Neural progenitor cell (in vitro differentiated cells): ENCODE results near the gene FCRLA. TPM values are rescaled to one million over a fixed set of nuclear protein-coding genes. Genes with fewer than 3 reads are reported as not detected.

Experiments
- DNase-seq: peaks from one replicate; pipeline ENCODE4 v3.0.0-alpha.2; 2016; ENCODE audit warnings: low spot score
- H2AFZ ChIP-seq: fragments of 200-600 bp; sonication (generic); replicated peaks from 2 replicates; pipeline ENCODE4 v1.6.1; 2016; ENCODE audit warnings: antibody characterized with exemption
- H3F3A ChIP-seq: fragments of 200-600 bp; sonication (generic); 2 replicates; pipeline ENCODE4 v1.6.1; 2016; ENCODE audit warnings: antibody characterized with exemption, low read depth
- H3K27ac ChIP-seq: fragments of 200-600 bp; sonication (generic); 2 replicates; pipeline ENCODE4 v1.5.1; 2016; ENCODE audit warnings: mild to moderate bottlenecking
- H3K27me3 ChIP-seq: fragments of 200-600 bp; sonication (generic); 2 replicates; pipeline ENCODE4 v1.6.1; 2016; ENCODE audit warnings: mild to moderate bottlenecking, moderate library complexity
- H3K36me3 ChIP-seq: fragments of 200-600 bp; sonication (generic); 2 replicates; pipeline ENCODE4 v1.5.1; 2016
- H3K4me1 ChIP-seq: fragments of 200-600 bp; sonication (generic); 2 replicates; pipeline ENCODE4 v1.6.1; 2016; ENCODE audit warnings: mixed run types
- H3K4me2 ChIP-seq: fragments of 200-600 bp; sonication (generic); 2 replicates; pipeline ENCODE4 v1.6.1; 2016
- H3K4me3 ChIP-seq: fragments of 200-600 bp; sonication (generic); 2 replicates; pipeline ENCODE4 v1.5.1; 2016
- H3K79me2 ChIP-seq: fragments of 200-600 bp; sonication (generic); 2 replicates; pipeline ENCODE4 v1.6.1; 2016; ENCODE audit warnings: low read depth
- H3K9ac ChIP-seq: fragments of 200-600 bp; sonication (generic); 2 replicates; pipeline ENCODE4 v1.6.1; 2016
- H3K9me3 ChIP-seq: fragments of 200-600 bp; sonication (generic); 2 replicates; pipeline ENCODE4 v1.5.1; 2016; ENCODE audit warnings: low read depth
- H4K20me1 ChIP-seq: fragments of 200-600 bp; sonication (generic); 2 replicates; pipeline ENCODE4 v1.6.1; 2016; ENCODE audit warnings: low read depth
- H3K27ac Mint-ChIP-seq: 3 replicates; pipeline ENCODE4 v1.8.0; 2021; ENCODE audit warnings: mixed read lengths
- H3K27me3 Mint-ChIP-seq: 2 replicates; pipeline ENCODE4 v1.8.0; 2022; ENCODE audit warnings: low read depth, mild to moderate bottlenecking, inconsistent platforms, moderate library complexity, mixed read lengths; ENCODE audit not compliant: insufficient read depth
- H3K36me3 Mint-ChIP-seq: 3 replicates; pipeline ENCODE4 v1.8.0; 2021; ENCODE audit warnings: mixed read lengths
- H3K4me1 Mint-ChIP-seq: 3 replicates; pipeline ENCODE4 v1.8.0; 2021; ENCODE audit warnings: mixed read lengths
- H3K4me3 Mint-ChIP-seq: 3 replicates; pipeline ENCODE4 v1.8.0; 2021; ENCODE audit warnings: mild to moderate bottlenecking, moderate library complexity, mixed read lengths
- H3K9me3 Mint-ChIP-seq: 3 replicates; pipeline ENCODE4 v1.8.0; 2020; ENCODE audit warnings: mixed read lengths
- EZH2 ChIP-seq: fragments of 200-600 bp; sonication (generic); IDR thresholded peaks from 2 replicates; pipeline ENCODE4 v1.6.1; 2017; ENCODE audit warnings: antibody characterized with exemption, mild to moderate bottlenecking, moderate library complexity
- EZH2phosphoT487 ChIP-seq: fragments of 200-600 bp; sonication (generic); IDR thresholded peaks from 2 replicates; pipeline ENCODE4 v1.6.1; 2017; ENCODE audit warnings: antibody characterized with exemption
- total RNA-seq: library from RNA; depleted of rRNA; stranded (reverse); fragments of >200 nt; gene quantifications from 2 replicates; pipeline ENCODE4 v1.2.3, GENCODE V29; 2015; ENCODE audit warnings: low replicate concordance
- TF ChIP-seq, protein P1 (sequence below): fragments of 200-600 bp; sonication (generic); IDR thresholded peaks from 2 replicates; pipeline ENCODE4 v1.5.1; 2017; ENCODE audit warnings: antibody characterized with exemption, mild to moderate bottlenecking

FCRLA gene
- total RNA-seq, 1 donor from 2014 or later, result not detected

DNA sequence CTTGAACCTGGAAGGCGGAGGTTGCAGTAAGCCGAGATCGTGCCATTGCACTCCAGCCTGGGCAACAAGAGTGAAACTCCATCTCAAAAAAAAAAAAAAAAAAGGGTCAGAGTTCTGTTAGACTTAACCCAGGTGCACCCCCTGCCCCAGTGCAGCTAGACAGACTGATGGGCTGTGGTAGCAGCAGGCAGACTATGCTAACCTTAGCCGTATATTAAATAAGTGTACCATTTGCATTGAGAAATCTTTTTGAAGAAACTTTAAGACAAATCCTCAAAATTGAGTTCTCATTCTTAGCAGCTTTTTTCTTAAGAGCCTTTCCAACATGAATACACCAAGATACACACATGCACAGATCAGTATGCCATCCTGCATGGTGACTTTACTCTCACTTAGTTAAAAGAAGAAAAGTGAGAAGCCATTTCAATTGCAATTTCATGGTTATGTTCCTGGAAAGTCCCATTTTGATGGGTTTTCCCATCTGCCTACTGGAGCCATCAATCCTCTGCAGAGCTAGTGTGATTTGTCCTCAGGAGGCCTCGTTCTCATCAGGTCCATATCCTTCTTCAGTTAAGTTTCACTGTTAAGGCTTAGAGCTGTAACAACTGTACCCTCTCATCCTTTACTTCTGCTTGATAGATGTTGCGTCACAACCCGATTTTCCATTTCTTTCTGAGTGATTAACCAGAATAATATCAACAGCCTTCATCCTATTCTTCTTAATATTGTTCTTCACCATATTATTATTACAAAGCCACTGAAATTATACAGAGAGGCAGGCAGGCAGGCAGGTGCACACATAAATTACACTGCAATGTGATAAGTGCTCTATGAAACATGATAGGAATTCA is 21.6 kb downstream of the FCRLA start:
- H3K4me2 ChIP-seq, result no peak overlapping the region
- H3K4me3 Mint-ChIP-seq, result peak overlapping the region; percentile 93
- H3K27me3 ChIP-seq, result peaks cover 82% of the 10 kb centered on the region

DNA sequence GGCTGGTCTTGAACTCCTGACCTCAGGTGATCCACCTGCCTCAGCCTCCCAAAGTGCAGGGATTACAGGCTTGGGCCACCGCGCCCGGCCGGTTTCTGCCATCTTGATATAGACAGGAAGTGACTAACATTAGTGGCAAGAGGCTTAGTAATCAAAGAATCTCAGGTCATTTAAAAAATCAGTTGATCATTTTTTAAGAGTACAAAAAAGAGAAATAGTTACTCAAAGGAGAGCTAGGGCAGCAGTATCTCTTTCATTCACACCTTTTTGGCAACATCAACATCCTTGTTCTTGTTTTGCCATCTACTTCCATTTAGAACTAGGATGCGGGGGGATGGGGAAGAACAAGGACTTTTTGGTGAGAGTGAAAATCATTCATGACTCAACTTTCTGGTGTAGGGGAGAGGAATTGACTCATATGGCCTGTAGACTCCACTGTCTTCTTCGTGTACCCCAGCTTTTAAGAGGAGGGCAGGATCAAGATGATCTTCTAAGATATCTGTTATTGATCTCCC is 23.1 kb downstream of the FCRLA start:
- no peak overlapping the region for H3K4me3 ChIP-seq
- H3F3A ChIP-seq, result peaks cover 6% of the 10 kb centered on the region
- H3K4me1 ChIP-seq, result peaks cover 5% of the 10 kb centered on the region
- H3K9ac ChIP-seq, result no peak overlapping the region
- H3K36me3 ChIP-seq, result no peaks in the 10 kb centered on the region
- no peaks in the 10 kb centered on the region for H3K36me3 Mint-ChIP-seq
- H3K4me1 Mint-ChIP-seq, result peaks cover 6% of the 10 kb centered on the region
- no peaks in the 10 kb centered on the region for H3K9me3 Mint-ChIP-seq
- peaks cover 67% of the 10 kb centered on the region for H3K27me3 ChIP-seq
- no peak overlapping the region for H2AFZ ChIP-seq
- H4K20me1 ChIP-seq, result no peaks in the 10 kb centered on the region
- H3K4me3 Mint-ChIP-seq, result no peak overlapping the region
- DNase-seq, result no peak
- peaks cover 13% of the 10 kb centered on the region for H3K27me3 Mint-ChIP-seq
- no peak overlapping the region for H3K27ac Mint-ChIP-seq
- H3K9me3 ChIP-seq, result no peaks in the 10 kb centered on the region
- no peaks in the 10 kb centered on the region for H3K79me2 ChIP-seq
- no peak overlapping the region for H3K4me2 ChIP-seq
- no peak overlapping the region for H3K27ac ChIP-seq
- TF ChIP-seq EZH2 (no peak), EZH2phosphoT487 (no peak)
- TF ChIP-seq, protein P1, sequence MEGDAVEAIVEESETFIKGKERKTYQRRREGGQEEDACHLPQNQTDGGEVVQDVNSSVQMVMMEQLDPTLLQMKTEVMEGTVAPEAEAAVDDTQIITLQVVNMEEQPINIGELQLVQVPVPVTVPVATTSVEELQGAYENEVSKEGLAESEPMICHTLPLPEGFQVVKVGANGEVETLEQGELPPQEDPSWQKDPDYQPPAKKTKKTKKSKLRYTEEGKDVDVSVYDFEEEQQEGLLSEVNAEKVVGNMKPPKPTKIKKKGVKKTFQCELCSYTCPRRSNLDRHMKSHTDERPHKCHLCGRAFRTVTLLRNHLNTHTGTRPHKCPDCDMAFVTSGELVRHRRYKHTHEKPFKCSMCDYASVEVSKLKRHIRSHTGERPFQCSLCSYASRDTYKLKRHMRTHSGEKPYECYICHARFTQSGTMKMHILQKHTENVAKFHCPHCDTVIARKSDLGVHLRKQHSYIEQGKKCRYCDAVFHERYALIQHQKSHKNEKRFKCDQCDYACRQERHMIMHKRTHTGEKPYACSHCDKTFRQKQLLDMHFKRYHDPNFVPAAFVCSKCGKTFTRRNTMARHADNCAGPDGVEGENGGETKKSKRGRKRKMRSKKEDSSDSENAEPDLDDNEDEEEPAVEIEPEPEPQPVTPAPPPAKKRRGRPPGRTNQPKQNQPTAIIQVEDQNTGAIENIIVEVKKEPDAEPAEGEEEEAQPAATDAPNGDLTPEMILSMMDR, result no peak

More for the DNA sequence above, 21.6 kb downstream of the FCRLA start:
- DNase-seq, result no peak
- Histone ChIP-seq H4K20me1 (no peaks in the 10 kb centered on the region), H3K4me1 (peaks cover 5% of the 10 kb centered on the region), H2AFZ (no peak overlapping the region), H3K9ac (no peak overlapping the region), H3K27ac (no peak overlapping the region), H3K36me3 (no peaks in the 10 kb centered on the region), H3K4me3 (no peak overlapping the region), H3F3A (peaks cover 6% of the 10 kb centered on the region), H3K9me3 (no peaks in the 10 kb centered on the region), H3K79me2 (no peaks in the 10 kb centered on the region)
- TF ChIP-seq EZH2phosphoT487 (no peak), EZH2 (no peak)
- TF ChIP-seq, protein P1, result no peak
- H3K36me3 Mint-ChIP-seq, result no peaks in the 10 kb centered on the region
- no peaks in the 10 kb centered on the region for H3K9me3 Mint-ChIP-seq
- H3K4me1 Mint-ChIP-seq, result peaks cover 6% of the 10 kb centered on the region
- peaks cover 19% of the 10 kb centered on the region for H3K27me3 Mint-ChIP-seq
- H3K27ac Mint-ChIP-seq, result no peak overlapping the region

DNA sequence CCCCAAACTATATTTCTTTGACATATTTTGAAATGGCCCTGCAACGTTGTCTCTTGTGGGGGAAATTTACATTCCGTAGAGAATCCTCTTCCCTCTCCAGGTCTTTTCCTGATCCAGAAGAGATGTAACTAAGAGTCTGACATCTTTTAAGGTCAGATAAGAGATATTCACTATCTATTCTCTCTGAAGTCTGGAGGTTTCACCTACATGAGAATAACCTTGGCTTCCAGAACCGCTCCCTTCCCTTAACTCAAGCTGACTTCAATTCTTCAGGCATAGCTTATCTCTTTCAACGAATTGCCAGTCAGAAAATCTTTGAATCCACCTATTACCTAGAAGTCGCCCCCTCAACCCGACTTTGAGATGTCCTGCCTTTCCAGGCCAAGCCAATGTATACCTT is 24.2 kb downstream of the FCRLA start:
- H3K27ac Mint-ChIP-seq, result no peak overlapping the region
- H3K4me1 Mint-ChIP-seq, result peaks cover 2% of the 10 kb centered on the region
- H3K4me2 ChIP-seq, result no peak overlapping the region
- H3F3A ChIP-seq, result no peaks in the 10 kb centered on the region
- no peak overlapping the region for H2AFZ ChIP-seq
- H3K36me3 Mint-ChIP-seq, result no peaks in the 10 kb centered on the region
- DNase-seq, result no peak
- H3K27me3 ChIP-seq, result peaks cover 56% of the 10 kb centered on the region
- H3K4me3 Mint-ChIP-seq, result no peak overlapping the region
- no peaks in the 10 kb centered on the region for H3K9me3 Mint-ChIP-seq
- H3K9ac ChIP-seq, result no peak overlapping the region
- no peak overlapping the region for H3K27ac ChIP-seq
- no peaks in the 10 kb centered on the region for H4K20me1 ChIP-seq
- peaks cover 4% of the 10 kb centered on the region for H3K27me3 Mint-ChIP-seq
- no peaks in the 10 kb centered on the region for H3K36me3 ChIP-seq
- no peaks in the 10 kb centered on the region for H3K9me3 ChIP-seq
- TF ChIP-seq, protein P1, result no peak
- no peak for TF ChIP-seq EZH2phosphoT487
- TF ChIP-seq EZH2, result no peak
- no peaks in the 10 kb centered on the region for H3K4me1 ChIP-seq
- H3K79me2 ChIP-seq, result no peaks in the 10 kb centered on the region
- H3K4me3 ChIP-seq, result no peak overlapping the region
